ENCODE measurements around the gene PIK3AP1. TPM values are rescaled to one million over a fixed set of nuclear protein-coding genes. Genes with fewer than 3 reads are reported as not detected.
A peak's percentile ranks its signal among the peaks of the same experiment; 100 is the strongest.
"Not testable (repeated sequence)": the region's sequence is repeated elsewhere in the genome, so short reads cannot be mapped to it uniquely, and the experiment has no call there.

PIK3AP1 gene
- total and polyA plus RNA-seq, 2 of the 13 experiments (the other 11 are each of a cell fraction or from before 2014, with no cell fraction given) = 3.6 to 13.8 TPM

DNA sequence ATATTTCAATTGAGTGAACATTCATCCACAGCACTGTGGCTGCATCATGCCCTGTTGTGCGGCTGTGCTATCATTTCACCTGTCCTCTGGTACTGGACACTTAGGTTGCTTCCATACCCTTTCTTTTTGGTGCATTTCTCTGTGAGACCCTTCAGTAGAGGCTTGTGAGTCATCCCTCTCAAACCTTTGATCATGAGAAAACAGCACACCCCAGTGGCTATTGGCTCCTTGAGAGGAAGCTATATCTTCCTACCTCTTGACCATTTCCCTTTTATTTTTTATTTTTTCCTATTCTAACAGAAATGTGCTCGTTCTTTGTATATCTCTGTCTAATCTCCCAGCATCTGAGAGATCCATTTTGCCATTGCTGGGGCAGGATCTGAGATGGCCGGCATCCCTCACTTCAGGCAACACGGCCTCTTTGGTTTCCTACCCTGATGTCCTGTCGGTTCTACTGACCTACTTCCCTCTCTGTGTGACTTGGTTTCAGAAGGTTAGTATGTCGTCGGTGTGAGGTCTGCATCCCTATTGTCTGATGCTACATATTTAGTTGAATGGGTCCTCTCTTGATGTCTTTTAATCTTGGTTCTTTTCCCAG, 23.8 kb upstream of the PIK3AP1 start (continued):
- TF ChIP-seq FOSL2 (CRISPR knock-in tag; IDR thresholded peaks at IDR 0.05) = peak; percentile 89
- peak; percentile 87 for TF ChIP-seq STAG1 (CRISPR knock-in tag; IDR thresholded peaks at IDR 0.05)
- TF ChIP-seq SMC3 (IDR thresholded peaks at IDR 0.05; ENCODE audit: low read length) = peak; percentile 40; the same call in 1 of the 2 replicates
- TF ChIP-seq, protein P1, sequence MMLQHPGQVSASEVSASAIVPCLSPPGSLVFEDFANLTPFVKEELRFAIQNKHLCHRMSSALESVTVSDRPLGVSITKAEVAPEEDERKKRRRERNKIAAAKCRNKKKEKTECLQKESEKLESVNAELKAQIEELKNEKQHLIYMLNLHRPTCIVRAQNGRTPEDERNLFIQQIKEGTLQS (CRISPR knock-in tag; IDR thresholded peaks at IDR 0.05) = 0 out of 2 replicates have a peak, but pooled peaks have one; percentile 33

DNA sequence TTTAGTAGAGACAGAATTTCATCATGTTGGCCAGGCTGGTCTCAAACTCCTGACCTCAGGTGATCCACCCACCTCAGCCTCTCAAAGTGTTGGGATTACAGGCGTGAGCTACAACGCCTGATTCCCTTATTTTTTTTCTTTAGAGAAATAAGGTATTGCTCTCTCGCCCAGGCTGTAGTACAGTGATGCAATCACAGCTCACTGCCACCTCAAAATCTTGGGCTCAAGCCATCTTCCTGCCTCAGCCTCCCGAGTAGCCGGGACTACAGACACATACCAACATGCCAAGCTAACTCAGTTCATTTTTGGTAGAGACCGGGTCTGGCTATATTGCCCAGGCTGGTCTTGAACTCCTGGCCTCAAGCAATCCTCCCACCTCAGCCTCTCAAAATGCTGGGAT, 21.2 kb upstream of the PIK3AP1 start:
- H3K27ac ChIP-seq (ENCODE audit: extremely low read length, insufficient read depth, low read length); H3K9me3 ChIP-seq (ENCODE audit: low read length); H3K4me2 ChIP-seq (ENCODE audit: low read depth, low read length); BruUV-seq (replicated peaks); DNase-seq (ENCODE audit: low spot score); FAIRE-seq; CTCF ChIA-PET (ENCODE audit: low intra/inter-chr PET ratio, low total read pairs); H3K27me3 ChIP-seq (ENCODE audit: control insufficient read depth in 1 of 2, insufficient read depth in 2 of 2, low read length in 2 of 2); H2AFZ ChIP-seq (ENCODE audit: low read length); H3K79me2 ChIP-seq (ENCODE audit: insufficient read depth, low read length); H3K36me3 ChIP-seq (replicated peaks in 1 of 2; ENCODE audit: control insufficient read depth in 1 of 2, insufficient read depth in 2 of 2, low read length in 2 of 2); H3K9ac ChIP-seq (ENCODE audit: insufficient read depth, low read depth, low read length); ATAC-seq; H4K20me1 ChIP-seq (ENCODE audit: insufficient read depth, low read length); H3K4me1 ChIP-seq (ENCODE audit: insufficient read depth, low read length); H3K4me3 ChIP-seq (replicated peaks in 1 of 3; ENCODE audit: insufficient read depth in 1 of 3, low read depth in 2 of 3, low read length in 3 of 3); POLR2A ChIA-PET: not testable (repeated sequence)
- peak; percentile 34; the same call in 1 of the 2 replicates for TF ChIP-seq CEBPB (IDR thresholded peaks at IDR 0.05; ENCODE audit: borderline replicate concordance, low read depth, low read length)
- intact Hi-C loops (cut with micrococcal nuclease; ENCODE audit: unreplicated experiment) (loop anchor here (5.0 kb wide), 1 partner anchor 99 kb away; no protein-coding TSS in a partner anchor), in situ Hi-C loops (cut with HindIII; ENCODE audit: extremely low pct_ligation_motif_present, low pct_unique_long_range_greater_than_20kb) (loop anchor here (5.0 to 10.0 kb wide), 2 partner anchors 99 to 347 kb away; no protein-coding TSS in a partner anchor)
- WGBS (ENCODE audit: low lambda C conversion rate) = 63% methylated on average over 6 of the region's 6 CpGs
